H1 (cell line): ENCODE data around the gene TUBAL3. TPM values are rescaled to one million over a fixed set of nuclear protein-coding genes. Genes with fewer than 3 reads are reported as not detected.

Experiments used
- CTCF ChIA-PET: fragments of 300-600 bp; sonication (Branson Sonifier 250); formaldehyde crosslinking; loops from one replicate; lab custom pipeline; 2021; ENCODE audit not compliant: partially characterized antibody; lab: Charles Lee
- POLR2A ChIA-PET: fragments of 300-600 bp; sonication (Branson Sonifier 250); formaldehyde crosslinking; loops from one replicate; lab custom pipeline; 2021; ENCODE audit warnings: inconsistent platforms; ENCODE audit not compliant: partially characterized antibody; lab: Charles Lee
- DNase-seq, 2 experiments: peaks; one replicate each; pipeline versions ENCODE4 v3.0.0 to v3.0.0-alpha.2; 2010 to 2022; ENCODE audit warnings: low spot score in 2 of 2, low read depth in 1 of 2, mixed read lengths in 1 of 2
- FAIRE-seq: peaks from 2 replicates; lab custom pipeline; 2011; peaks lifted over from hg19 to GRCh38; lab: Jason Lieb, UNC
- H2AFZ ChIP-seq: 2 replicates; pipeline ENCODE4 v1.8.1; 2012; ENCODE audit warnings: low read length, inconsistent platforms
- H2AK5ac ChIP-seq: 2 replicates; pipeline ENCODE4 v1.6.1; 2013; ENCODE audit warnings: low read depth, low read length
- H2BK120ac ChIP-seq: replicated peaks from 2 replicates; pipeline ENCODE3; 2013; ENCODE audit warnings: low read depth, low read length, inconsistent platforms
- H2BK12ac ChIP-seq: 2 replicates; pipeline ENCODE4 v1.6.1; 2013; ENCODE audit warnings: low read depth, low read length
- H2BK15ac ChIP-seq: 2 replicates; pipeline ENCODE4 v1.6.1; 2013; ENCODE audit warnings: low read length
- H2BK20ac ChIP-seq: 2 replicates; pipeline ENCODE4 v1.6.1; 2013; ENCODE audit warnings: low read length
- H2BK5ac ChIP-seq: 2 replicates; pipeline ENCODE4 v1.6.1; 2013; ENCODE audit warnings: low read depth, low read length
- H3K14ac ChIP-seq: 2 replicates; pipeline ENCODE4 v1.6.1; 2013; ENCODE audit warnings: inconsistent platforms; ENCODE audit not compliant: insufficient read length
- H3K18ac ChIP-seq: 2 replicates; pipeline ENCODE4 v1.6.1; 2013; ENCODE audit warnings: low read length; ENCODE audit errors: extremely low read depth
- H3K23ac ChIP-seq: 2 replicates; pipeline ENCODE4 v1.6.1; 2013; ENCODE audit warnings: inconsistent platforms; ENCODE audit not compliant: insufficient read length
- H3K23me2 ChIP-seq: 2 replicates; pipeline ENCODE4 v1.6.1; 2013; ENCODE audit warnings: low read depth, low read length
- H3K27ac ChIP-seq: 2 replicates; pipeline ENCODE4 v1.6.1; 2011; ENCODE audit warnings: low read depth, low read length, inconsistent platforms
- H3K27me3 ChIP-seq, 4 experiments: replicated peaks in 1 of 4; 1 replicate in 1 of 4; 2 replicates in 3 of 4; pipeline versions ENCODE4 v1.6.1 to v1.8.1; 2011 to 2013; ENCODE audit warnings: low read length in 3 of 4, mild to moderate bottlenecking in 3 of 4, inconsistent platforms in 2 of 4, mixed read lengths in 2 of 4, moderate library complexity in 1 of 4; ENCODE audit not compliant: control insufficient read depth in 3 of 4, insufficient read depth in 3 of 4; ENCODE audit errors: extremely low read depth in 1 of 4
- H3K36me3 ChIP-seq, 4 experiments: 2 replicates each; pipeline versions ENCODE4 v1.6.1 to v1.8.1; 2011 to 2013; ENCODE audit warnings: mild to moderate bottlenecking in 4 of 4, low read length in 3 of 4, moderate library complexity in 2 of 4, control low read depth in 1 of 4, inconsistent platforms in 1 of 4; ENCODE audit not compliant: insufficient read depth in 4 of 4, control insufficient read depth in 2 of 4
- H3K4ac ChIP-seq: replicated peaks from 2 replicates; pipeline ENCODE3; 2013; ENCODE audit warnings: low read length, low read depth, mixed read lengths, inconsistent platforms; ENCODE audit not compliant: insufficient read length
- H3K4me1 ChIP-seq, 4 experiments: replicated peaks in 1 of 4; 1 replicate in 1 of 4; 2 replicates in 3 of 4; pipeline versions ENCODE4 v1.6.1 to v1.8.1; 2011 to 2013; ENCODE audit warnings: low read length in 3 of 4, inconsistent platforms in 2 of 4, mixed read lengths in 1 of 4; ENCODE audit not compliant: insufficient read depth in 4 of 4, control insufficient read depth in 3 of 4
- H3K4me2 ChIP-seq, 2 experiments: 2 replicates each; pipeline versions ENCODE4 v1.6.1 to v1.8.1; 2011 to 2013; ENCODE audit warnings: low read depth in 2 of 2, low read length in 2 of 2, control low read depth in 1 of 2, inconsistent platforms in 1 of 2, mild to moderate bottlenecking in 1 of 2; ENCODE audit not compliant: insufficient read depth in 1 of 2
- H3K4me3 ChIP-seq, 4 experiments: fragments of 200-600, 300-600 bp in 1 of 4; sonication (generic), shearing (Covaris generic), sonication (Bioruptor Twin) in 1 of 4; 2 replicates each; pipeline versions ENCODE4 v1.5.1 to v1.8.1; 2011 to 2016; ENCODE audit warnings: low read length in 4 of 4, low read depth in 3 of 4, control low read depth in 2 of 4, inconsistent platforms in 2 of 4, mild to moderate bottlenecking in 2 of 4, mixed read lengths in 1 of 4, moderate library complexity in 1 of 4; ENCODE audit not compliant: insufficient read depth in 2 of 4; ENCODE audit errors: extremely low read depth in 1 of 4
- H3K56ac ChIP-seq: replicated peaks from 2 replicates; pipeline ENCODE3; 2013; ENCODE audit warnings: low read depth, mild to moderate bottlenecking, mixed read lengths, low read length, inconsistent platforms; ENCODE audit not compliant: insufficient read length
- H3K79me1 ChIP-seq: 2 replicates; pipeline ENCODE4 v1.6.1; 2013; ENCODE audit warnings: low read depth, low read length, control low read depth
- H3K79me2 ChIP-seq, 2 experiments: 2 replicates each; pipeline versions ENCODE4 v1.6.1 to v1.8.1; 2012 to 2013; ENCODE audit warnings: low read length in 2 of 2, mild to moderate bottlenecking in 2 of 2, inconsistent platforms in 1 of 2; ENCODE audit not compliant: insufficient read depth in 2 of 2, control insufficient read depth in 1 of 2
- H3K9ac ChIP-seq, 4 experiments: replicated peaks in 1 of 4; 1 replicate in 1 of 4; 2 replicates in 3 of 4; pipeline versions ENCODE4 v1.6.1 to v1.8.1; 2011 to 2013; ENCODE audit warnings: low read depth in 3 of 4, low read length in 3 of 4, control low read depth in 2 of 4, mild to moderate bottlenecking in 2 of 4, moderate library complexity in 2 of 4, inconsistent platforms in 1 of 4; ENCODE audit errors: extremely low read depth in 1 of 4
- H3K9me3 ChIP-seq, 2 experiments: 2 replicates each; pipeline versions ENCODE4 v1.6.1 to v1.8.1; 2012 to 2013; ENCODE audit warnings: mild to moderate bottlenecking in 2 of 2, moderate library complexity in 2 of 2, control low read depth in 1 of 2, inconsistent platforms in 1 of 2, low read depth in 1 of 2, low read length in 1 of 2, mixed read lengths in 1 of 2; ENCODE audit not compliant: insufficient read depth in 2 of 2
- H4K20me1 ChIP-seq, 2 experiments: replicated peaks in 1 of 2; 2 replicates each; pipeline versions ENCODE3 to v1.8.1; 2011 to 2013; ENCODE audit warnings: inconsistent platforms in 2 of 2, low read length in 2 of 2, mild to moderate bottlenecking in 1 of 2; ENCODE audit not compliant: insufficient read depth in 2 of 2, control insufficient read depth in 1 of 2
- H4K5ac ChIP-seq: 2 replicates; pipeline ENCODE4 v1.6.1; 2013; ENCODE audit warnings: low read length, low read depth, mixed read lengths, inconsistent platforms; ENCODE audit not compliant: insufficient read length
- H4K8ac ChIP-seq: 2 replicates; pipeline ENCODE4 v1.8.0; 2013; ENCODE audit warnings: mild to moderate bottlenecking, moderate library complexity, low read length, inconsistent platforms; ENCODE audit not compliant: insufficient read depth; ENCODE audit errors: extremely low read depth
- H4K91ac ChIP-seq: replicated peaks from 2 replicates; pipeline ENCODE3; 2013; ENCODE audit warnings: low read length, mixed read lengths, inconsistent platforms; ENCODE audit not compliant: insufficient read length
- ATF2 ChIP-seq: IDR thresholded peaks from 2 replicates; pipeline ENCODE4 v1.6.1; 2012; ENCODE audit warnings: low read length, inconsistent platforms
- CBX8 ChIP-seq: fragments of 300-800, 300-1000 bp; sonication (generic); IDR thresholded peaks from 2 replicates; pipeline ENCODE4 v1.7.1; 2016; ENCODE audit warnings: low read depth, low read length, borderline replicate concordance
- CTBP2 ChIP-seq: IDR thresholded peaks from 2 replicates; pipeline ENCODE4 v1.7.0; 2011; ENCODE audit warnings: borderline replicate concordance, mild to moderate bottlenecking, moderate library complexity, mixed read lengths, low read length; ENCODE audit not compliant: insufficient read depth, insufficient read length
- FOSL1 ChIP-seq: IDR thresholded peaks from 2 replicates; pipeline ENCODE4 v1.6.1; 2011; ENCODE audit warnings: mild to moderate bottlenecking, low read depth, low read length, moderate library complexity; ENCODE audit not compliant: insufficient read depth
- KDM1A ChIP-seq: fragments of 200-600, 300-600 bp; sonication (generic); IDR thresholded peaks from 2 replicates; pipeline ENCODE4 v1.7.1; 2016; ENCODE audit warnings: mild to moderate bottlenecking, low read length, borderline replicate concordance
- PHF8 ChIP-seq: fragments of 200-600 bp; sonication (generic); conservative IDR thresholded peaks from 2 replicates; pipeline ENCODE4 v1.7.1; 2012; ENCODE audit warnings: low read depth, mild to moderate bottlenecking, inconsistent platforms, low read length, moderate library complexity
- RBBP5 ChIP-seq: IDR thresholded peaks from 2 replicates; pipeline ENCODE4 v1.7.1; 2012; ENCODE audit warnings: low read depth, mild to moderate bottlenecking, inconsistent platforms, low read length, moderate library complexity, borderline replicate concordance
- RNF2 ChIP-seq: fragments of 200-900, 300-1000 bp; sonication (generic); IDR thresholded peaks from 2 replicates; pipeline ENCODE4 v1.7.1; 2016; ENCODE audit warnings: borderline replicate concordance, low read depth, mild to moderate bottlenecking, antibody characterized with exemption, low read length; ENCODE audit not compliant: poor library complexity, severe bottlenecking; ENCODE audit errors: missing control alignments
- SP2 ChIP-seq: IDR thresholded peaks from 2 replicates; pipeline ENCODE4 v1.6.1; 2012; ENCODE audit warnings: mild to moderate bottlenecking, low read length, inconsistent platforms
- TBP ChIP-seq: IDR thresholded peaks from 2 replicates; pipeline ENCODE4 v1.6.1; 2011; ENCODE audit warnings: low read depth, low read length, improper control_type of control experiment
- WGBS, 2 experiments: shearing (Covaris generic) in 1 of 2; methylation state at CpG; one replicate each; pipeline versions ENCODE4 v1.1.6 to v1.1.7; 2013 to 2015; ENCODE audit warnings: low lambda C conversion rate in 2 of 2, mixed read lengths in 2 of 2, inconsistent platforms in 1 of 2, low coverage in 1 of 2, missing lambda C conversion rate in 1 of 2; ENCODE audit not compliant: insufficient replicate concordance in 2 of 2, insufficient coverage in 1 of 2, insufficient read length in 1 of 2; ENCODE audit errors: extremely low coverage in 1 of 2, missing lambda C conversion rate in 1 of 2; 5-methylcytosine and 5-hydroxymethylcytosine counted together
- polyA plus RNA-seq, 7 experiments: library from polyadenylated mRNA; depleted of rRNA in 3 of 7; stranded (reverse) in 5 of 7; unstranded in 2 of 7; fragments of >200 nt in 5 of 7; fragments of 200-250 nt in 2 of 7; gene quantifications; 1 replicate in 5 of 7; 2 replicates in 1 of 7; 4 replicates in 1 of 7; pipeline versions ENCODE4 v1.2.1 to v1.2.3, GENCODE V29; 2011 to 2013; ENCODE audit warnings: missing spikeins in 2 of 7, mixed read lengths in 2 of 7
- total RNA-seq: library from RNA; stranded (reverse); fragmentation: NEBNext Ultra II Directional; extraction: Animal tissue kit (Norgen Biotek cat#: 25700); gene quantifications from 2 replicates; pipeline ENCODE4 v1.2.1, GENCODE V29; 2021

TUBAL3 gene
- total and polyA plus RNA-seq, 2 of the 8 experiments (the other 6 are each of a cell fraction or from before 2014, with no cell fraction given) = 0.17 TPM; not detected in 1

- H3K79me2 ChIP-seq = no peaks in the 10 kb centered on the region
- H2AK5ac ChIP-seq = no peak overlapping the region
- H3K56ac ChIP-seq = no peak overlapping the region
- no peak for DNase-seq
- peaks cover 0 to 1% (median 0%) of the 10 kb centered on the region in 4 experiments; a peak in 1 of 7 replicates for H3K27me3 ChIP-seq
- H2BK5ac ChIP-seq = no peak overlapping the region
- H3K4me3 ChIP-seq = no peak overlapping the region
- H3K9me3 ChIP-seq = peaks cover 6% of the 10 kb centered on the region in 2 experiments; a peak in 2 of 4 replicates
- no peak overlapping the region for H3K4me2 ChIP-seq
- H4K20me1 ChIP-seq = no peaks in the 10 kb centered on the region
- H2BK15ac ChIP-seq = no peak overlapping the region
- ChIA-PET CTCF (no interaction called here), POLR2A (no interaction called here)
- no peak overlapping the region for H4K5ac ChIP-seq
- H3K4me1 ChIP-seq = peaks cover 0 to under 1% (median 0%) of the 10 kb centered on the region in 4 experiments; a peak in 1 of 7 replicates
- H2AFZ ChIP-seq = no peak overlapping the region
- H3K27ac ChIP-seq = no peak overlapping the region
- H2BK120ac ChIP-seq = no peak overlapping the region
- H2BK20ac ChIP-seq = no peak overlapping the region
- no peak overlapping the region for H4K91ac ChIP-seq
- no peak overlapping the region for H3K14ac ChIP-seq
- H3K36me3 ChIP-seq = no peaks in the 10 kb centered on the region
- 67% methylated on average over 1 of the region's 1 CpG; no CpG with 5 or more reads in 1 of the 2 experiments for WGBS, 2 experiments
- no peaks in the 10 kb centered on the region; the same call in 1 of the 2 replicates for H3K23me2 ChIP-seq
- H3K4ac ChIP-seq = no peak overlapping the region
- no peaks in the 10 kb centered on the region for H3K79me1 ChIP-seq
- no peak for FAIRE-seq
- no peak overlapping the region for H3K18ac ChIP-seq
- no peak overlapping the region for H3K23ac ChIP-seq
- no peak for TF ChIP-seq RNF2
- no peak for TF ChIP-seq CTBP2
- no peak for TF ChIP-seq TBP
- TF ChIP-seq RBBP5 = no peak
- no peak for TF ChIP-seq PHF8
- no peak for TF ChIP-seq CBX8
- TF ChIP-seq ATF2 = no peak
- TF ChIP-seq SP2 = no peak
- TF ChIP-seq KDM1A = no peak
- no peak for TF ChIP-seq FOSL1
- TF ChIP-seq, all 59 proteins: peak for 0
- no peak overlapping the region for H3K9ac ChIP-seq
- H4K8ac ChIP-seq = no peak overlapping the region
- H2BK12ac ChIP-seq = no peak overlapping the region
Measured at GRCh38 chr10:5406918-5407317, 2.3 kb upstream of the TUBAL3 start.
